OCI-LY3 (cell line): Measurements from ENCODE around the gene SH2D3C.

Source experiments
- H2AFZ ChIP-seq: fragments of 200-600, 300-600 bp; shearing (Covaris generic); 2 replicates; pipeline ENCODE4 v1.6.0; 2014; ENCODE audit warnings: antibody characterized with exemption, low read depth, low read length
- H3K27ac ChIP-seq: fragments of 200-600, 300-600 bp; sonication (generic); 2 replicates; pipeline ENCODE4 v1.5.1; 2014; ENCODE audit warnings: mild to moderate bottlenecking, low read length, moderate library complexity, mixed read lengths
- H3K27me3 ChIP-seq: fragments of 200-600, 300-600 bp; sonication (generic); 2 replicates; pipeline ENCODE4 v1.6.1; 2014; ENCODE audit warnings: low read depth, low read length, mixed read lengths
- H3K36me3 ChIP-seq: fragments of 200-600, 300-600 bp; sonication (generic); replicated peaks from 2 replicates; pipeline ENCODE3; 2014; ENCODE audit warnings: low read depth, low read length, mixed read lengths
- H3K4me1 ChIP-seq: fragments of 300-600, 200-600 bp; sonication (generic); 2 replicates; pipeline ENCODE4 v1.6.1; 2014; ENCODE audit warnings: low read length, mixed read lengths
- H3K4me2 ChIP-seq: fragments of 200-600, 300-600 bp; sonication (generic); 2 replicates; pipeline ENCODE4 v1.6.1; 2014; ENCODE audit warnings: low read length, mixed read lengths
- H3K4me3 ChIP-seq: fragments of 300-600, 200-600 bp; sonication (generic); 2 replicates; pipeline ENCODE4 v1.5.1; 2014; ENCODE audit warnings: antibody characterized with exemption, mild to moderate bottlenecking, low read length, moderate library complexity
- H3K79me2 ChIP-seq: fragments of 300-600, 200-600 bp; shearing (Covaris generic); 2 replicates; pipeline ENCODE4 v1.6.1; 2014; ENCODE audit warnings: mild to moderate bottlenecking, low read length, mixed read lengths
- H3K9ac ChIP-seq: fragments of 300-600, 200-600 bp; shearing (Covaris generic); 2 replicates; pipeline ENCODE4 v1.6.0; 2014; ENCODE audit warnings: mild to moderate bottlenecking, low read length, moderate library complexity
- H3K9me3 ChIP-seq: fragments of 200-600, 300-600 bp; shearing (Covaris generic); 2 replicates; pipeline ENCODE4 v1.6.1; 2014; ENCODE audit warnings: low read length, mixed read lengths; ENCODE audit not compliant: insufficient read depth
- H4K20me1 ChIP-seq: fragments of 200-600, 300-600 bp; sonication (generic); 2 replicates; pipeline ENCODE4 v1.6.1; 2016; ENCODE audit warnings: low read length, mixed read lengths; ENCODE audit not compliant: insufficient read depth
- CTCF ChIP-seq: fragments of 200-600, 300-600 bp; sonication (generic); IDR thresholded peaks from 2 replicates; pipeline ENCODE4 v1.5.1; 2014; ENCODE audit warnings: antibody characterized with exemption, low read length, low read depth
- EZH2phosphoT487 ChIP-seq: fragments of 200-600 bp; shearing (Covaris generic); IDR thresholded peaks from 2 replicates; pipeline ENCODE4 v1.6.1; 2018; ENCODE audit warnings: antibody characterized with exemption, mixed run types, low read depth

Gene SH2D3C

GRCh38 chr9:127720031-127720864 is 58.2 kb downstream of the SH2D3C start:
- H3K27ac ChIP-seq, result no peak overlapping the region
- no peaks in the 10 kb centered on the region for H4K20me1 ChIP-seq
- H3K9me3 ChIP-seq, result no peaks in the 10 kb centered on the region
- no peaks in the 10 kb centered on the region for H3K79me2 ChIP-seq
- H3K4me1 ChIP-seq, result 0 out of 2 replicates have a peak, but pooled peaks cover 4% of the 10 kb centered on the region
- TF ChIP-seq EZH2phosphoT487, result no peak
- TF ChIP-seq CTCF, result no peak
- H3K4me2 ChIP-seq, result no peak overlapping the region
- H3K9ac ChIP-seq, result no peak overlapping the region
- H3K36me3 ChIP-seq, result no peaks in the 10 kb centered on the region
- no peak overlapping the region for H2AFZ ChIP-seq
- H3K27me3 ChIP-seq, result peaks cover 4% of the 10 kb centered on the region
- H3K4me3 ChIP-seq, result no peak overlapping the region

GRCh38 chr9:127717766-127718165 is 60.7 kb downstream of the SH2D3C start:
- Histone ChIP-seq H3K27me3 (peaks cover 4% of the 10 kb centered on the region), H3K9me3 (no peaks in the 10 kb centered on the region), H3K36me3 (no peaks in the 10 kb centered on the region), H3K4me2 (no peak overlapping the region), H4K20me1 (no peaks in the 10 kb centered on the region; the same call in 1 of the 2 replicates), H2AFZ (no peak overlapping the region), H3K9ac (no peak overlapping the region), H3K27ac (no peak overlapping the region), H3K4me1 (peaks cover 8% of the 10 kb centered on the region), H3K79me2 (no peaks in the 10 kb centered on the region), H3K4me3 (no peak overlapping the region)
- TF ChIP-seq CTCF, result no peak
- TF ChIP-seq EZH2phosphoT487, result no peak

GRCh38 chr9:127716412-127716811 is 62.1 kb downstream of the SH2D3C start:
- H3K27ac ChIP-seq, result no peak overlapping the region
- H3K4me2 ChIP-seq, result peak overlapping the region; percentile 94
- no peaks in the 10 kb centered on the region for H3K79me2 ChIP-seq
- peak overlapping the region; percentile 10; the same call in 1 of the 2 replicates for H3K9ac ChIP-seq
- H3K27me3 ChIP-seq, result no peaks in the 10 kb centered on the region
- peak overlapping the region; percentile 57; the same call in 1 of the 2 replicates for H2AFZ ChIP-seq
- no peaks in the 10 kb centered on the region for H3K36me3 ChIP-seq
- no peaks in the 10 kb centered on the region; the same call in 1 of the 2 replicates for H4K20me1 ChIP-seq
- no peaks in the 10 kb centered on the region for H3K9me3 ChIP-seq
- peaks cover 8% of the 10 kb centered on the region for H3K4me1 ChIP-seq
- TF ChIP-seq CTCF, result no peak
- peak overlapping the region; percentile 89 for H3K4me3 ChIP-seq

- Histone ChIP-seq H3K4me2 (peak within 1 kb of the TSS; percentile 94), H3K27me3 (no peaks in the 10 kb centered on the region), H3K27ac (no peak within 1 kb of the TSS), H3K9ac (peak within 1 kb of the TSS; percentile 70), H4K20me1 (no peaks in the 10 kb centered on the region; the same call in 1 of the 2 replicates), H3K9me3 (no peaks in the 10 kb centered on the region), H3K36me3 (no peaks in the 10 kb centered on the region), H3K4me1 (peaks cover 8% of the 10 kb centered on the region), H3K4me3 (peak within 1 kb of the TSS; percentile 89), H2AFZ (peak within 1 kb of the TSS; percentile 57), H3K79me2 (no peaks in the 10 kb centered on the region)
- TF ChIP-seq EZH2phosphoT487 (no peak), CTCF (no peak)
Measured at GRCh38 chr9:127715470-127716337, 62.8 kb downstream of the SH2D3C start, which contains the start of the genes PTRH1 and TTC16. PTRH1 (minus strand) TSS chr9:127715663; CDS start chr9:127715639, 24 bp downstream. TTC16 (plus strand) TSS chr9:127716079; CDS start chr9:127716146, 67 bp downstream.
